Neural crest cell (in vitro differentiated cells): ENCODE measurements around the gene RALA. TPM values are rescaled to one million over a fixed set of nuclear protein-coding genes. Genes with fewer than 3 reads are reported as not detected.
"Not testable (repeated sequence)": the region's sequence is repeated elsewhere in the genome, so short reads cannot be mapped to it uniquely, and the experiment has no call there.

Experiments
- DNase-seq: peaks from one replicate; pipeline ENCODE4 v3.0.0; 2021; ENCODE audit warnings: low read depth, mixed read lengths, low spot score
- H3K27ac Mint-ChIP-seq: one replicate; pipeline ENCODE4 v1.8.0; 2021; ENCODE audit warnings: mild to moderate bottlenecking, mixed read lengths; ENCODE audit not compliant: unreplicated experiment
- H3K27me3 Mint-ChIP-seq: 2 replicates; pipeline ENCODE4 v1.8.0; 2021; ENCODE audit warnings: low read depth, mild to moderate bottlenecking, mixed read lengths
- H3K36me3 Mint-ChIP-seq: 2 replicates; pipeline ENCODE4 v1.8.0; 2021; ENCODE audit warnings: low read depth, mild to moderate bottlenecking, mixed read lengths
- H3K4me1 Mint-ChIP-seq: 2 replicates; pipeline ENCODE4 v1.8.0; 2021; ENCODE audit warnings: mixed read lengths
- H3K4me3 Mint-ChIP-seq: one replicate; pipeline ENCODE4 v1.8.0; 2021; ENCODE audit warnings: mild to moderate bottlenecking, mixed read lengths
- H3K9me3 Mint-ChIP-seq: 2 replicates; pipeline ENCODE4 v1.8.0; 2021; ENCODE audit warnings: mixed read lengths
- total RNA-seq: library from RNA; stranded (reverse); gene quantifications from 2 replicates; pipeline ENCODE4 v1.2.1, GENCODE V29; 2021
- TF ChIP-seq, protein P1 (sequence below): fragments of 200-600 bp; sonication (generic); conservative IDR thresholded peaks from 2 replicates; pipeline ENCODE4 v1.5.0; 2021; ENCODE audit warnings: antibody characterized with exemption, mild to moderate bottlenecking

Gene RALA
- total RNA-seq, 1 donor from 2014 or later = 39.2 TPM

DNA sequence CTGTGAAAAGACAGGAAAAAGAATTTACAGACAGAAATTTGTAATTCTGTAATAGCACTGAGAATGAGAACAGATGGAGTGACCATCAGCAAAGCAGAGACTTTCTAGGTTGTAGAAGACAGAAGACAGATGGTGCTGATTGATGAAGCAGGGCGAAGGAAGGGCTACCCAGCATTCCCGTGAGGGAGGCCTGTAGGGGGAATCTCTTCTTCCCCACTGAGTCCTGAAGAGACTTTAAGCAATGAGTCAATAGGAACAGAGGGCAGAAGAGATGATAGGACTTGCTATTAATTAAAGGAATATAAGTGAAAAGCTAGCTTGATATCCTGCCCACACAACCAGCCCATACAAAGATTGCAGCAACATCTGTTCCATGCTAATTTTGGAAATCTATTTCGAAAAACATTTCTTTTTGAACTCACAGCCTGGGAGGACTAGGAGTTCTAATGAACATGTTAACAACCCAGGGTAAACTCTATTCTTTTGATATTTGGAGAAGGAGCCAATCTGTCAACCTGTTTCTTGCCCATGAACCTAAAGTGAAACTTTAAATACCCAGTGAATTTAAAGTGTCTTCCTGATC is 44.1 kb downstream of the RALA start:
- H3K4me1 Mint-ChIP-seq = peaks cover 19% of the 10 kb centered on the region
- peaks cover 22% of the 10 kb centered on the region for H3K36me3 Mint-ChIP-seq
- no peak overlapping the region for H3K27ac Mint-ChIP-seq
- DNase-seq = no peak
- H3K4me3 Mint-ChIP-seq = no peak overlapping the region
- TF ChIP-seq, protein P1, sequence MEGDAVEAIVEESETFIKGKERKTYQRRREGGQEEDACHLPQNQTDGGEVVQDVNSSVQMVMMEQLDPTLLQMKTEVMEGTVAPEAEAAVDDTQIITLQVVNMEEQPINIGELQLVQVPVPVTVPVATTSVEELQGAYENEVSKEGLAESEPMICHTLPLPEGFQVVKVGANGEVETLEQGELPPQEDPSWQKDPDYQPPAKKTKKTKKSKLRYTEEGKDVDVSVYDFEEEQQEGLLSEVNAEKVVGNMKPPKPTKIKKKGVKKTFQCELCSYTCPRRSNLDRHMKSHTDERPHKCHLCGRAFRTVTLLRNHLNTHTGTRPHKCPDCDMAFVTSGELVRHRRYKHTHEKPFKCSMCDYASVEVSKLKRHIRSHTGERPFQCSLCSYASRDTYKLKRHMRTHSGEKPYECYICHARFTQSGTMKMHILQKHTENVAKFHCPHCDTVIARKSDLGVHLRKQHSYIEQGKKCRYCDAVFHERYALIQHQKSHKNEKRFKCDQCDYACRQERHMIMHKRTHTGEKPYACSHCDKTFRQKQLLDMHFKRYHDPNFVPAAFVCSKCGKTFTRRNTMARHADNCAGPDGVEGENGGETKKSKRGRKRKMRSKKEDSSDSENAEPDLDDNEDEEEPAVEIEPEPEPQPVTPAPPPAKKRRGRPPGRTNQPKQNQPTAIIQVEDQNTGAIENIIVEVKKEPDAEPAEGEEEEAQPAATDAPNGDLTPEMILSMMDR = no peak
- no peaks in the 10 kb centered on the region for H3K27me3 Mint-ChIP-seq
- peaks cover 12% of the 10 kb centered on the region for H3K9me3 Mint-ChIP-seq

DNA sequence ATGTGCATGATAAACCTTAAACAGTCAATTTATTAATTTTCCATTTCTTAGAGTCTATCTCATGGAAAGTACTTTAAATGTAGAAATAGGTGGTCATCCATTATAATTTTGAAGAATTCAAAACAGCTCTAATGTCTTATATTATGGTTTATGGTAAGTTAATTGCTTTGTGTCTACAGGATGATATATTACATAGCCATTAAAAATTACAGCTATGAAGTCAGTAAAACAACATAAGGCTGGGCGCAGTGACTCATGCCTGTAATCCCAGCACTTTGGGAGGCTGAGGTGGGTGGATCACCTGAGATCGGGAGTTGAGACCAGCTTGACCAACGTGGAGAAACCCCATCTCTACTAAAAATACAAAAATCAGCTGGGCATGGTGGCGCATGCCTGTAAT is 44.9 kb downstream of the RALA start:
- Mint-ChIP-seq H3K36me3 (peaks cover 14% of the 10 kb centered on the region), H3K4me1 (peaks cover 19% of the 10 kb centered on the region)
- not testable (repeated sequence) for H3K27me3 Mint-ChIP-seq, DNase-seq, H3K27ac Mint-ChIP-seq, H3K9me3 Mint-ChIP-seq, H3K4me3 Mint-ChIP-seq

DNA sequence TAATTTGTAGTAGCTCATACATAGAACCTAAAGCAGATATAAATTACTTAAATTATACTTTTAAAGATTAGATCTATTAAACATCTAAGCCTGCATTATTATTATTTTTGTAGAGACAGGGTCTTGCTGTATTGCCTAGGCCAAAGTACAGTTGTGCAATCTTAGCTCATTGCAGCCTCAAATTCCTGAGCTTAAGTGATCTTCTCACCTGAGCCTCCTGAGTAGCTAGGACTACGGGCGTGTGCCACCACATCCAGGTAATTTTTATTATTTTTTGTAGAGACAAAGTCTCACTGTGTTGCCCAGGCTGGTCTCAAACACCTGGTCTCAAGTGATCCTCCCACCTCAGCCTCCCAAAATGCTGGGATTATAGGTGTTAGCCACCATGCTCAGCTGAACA is 46.7 kb downstream of the RALA start:
- peaks cover 19% of the 10 kb centered on the region for H3K4me1 Mint-ChIP-seq
- no peak overlapping the region for H3K27ac Mint-ChIP-seq
- no peaks in the 10 kb centered on the region for H3K27me3 Mint-ChIP-seq
- peaks cover 5% of the 10 kb centered on the region for H3K36me3 Mint-ChIP-seq
- TF ChIP-seq, protein P1 = no peak
- peaks cover 1% of the 10 kb centered on the region for H3K9me3 Mint-ChIP-seq
- DNase-seq = no peak
- H3K4me3 Mint-ChIP-seq = no peak overlapping the region

DNA sequence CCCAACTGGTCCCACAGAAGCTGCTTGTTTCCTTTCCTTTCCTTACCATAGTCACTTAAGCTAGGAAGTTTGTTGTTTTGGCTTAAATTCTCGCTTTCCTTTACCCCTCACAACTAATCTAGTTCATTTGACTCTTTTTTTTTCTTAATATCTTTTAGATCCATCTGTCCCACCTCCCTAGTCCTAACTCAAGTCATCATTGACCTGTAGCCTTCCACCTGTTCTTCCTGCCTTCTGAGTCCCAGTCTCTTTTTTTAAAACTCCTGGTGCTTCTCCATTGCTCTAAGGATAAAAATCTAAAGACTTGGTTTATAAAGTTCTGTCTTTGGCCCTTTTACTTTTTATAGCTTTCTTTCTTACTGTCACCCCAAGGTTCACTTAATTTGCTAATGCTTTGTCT is 47.6 kb downstream of the RALA start:
- DNase-seq = no peak
- H3K4me3 Mint-ChIP-seq = no peak overlapping the region
- peaks cover 2% of the 10 kb centered on the region for H3K9me3 Mint-ChIP-seq
- H3K4me1 Mint-ChIP-seq = peaks cover 19% of the 10 kb centered on the region
- peaks cover 6% of the 10 kb centered on the region for H3K36me3 Mint-ChIP-seq
- H3K27me3 Mint-ChIP-seq = no peaks in the 10 kb centered on the region
- TF ChIP-seq, protein P1 = no peak
- H3K27ac Mint-ChIP-seq = no peak overlapping the region

DNA sequence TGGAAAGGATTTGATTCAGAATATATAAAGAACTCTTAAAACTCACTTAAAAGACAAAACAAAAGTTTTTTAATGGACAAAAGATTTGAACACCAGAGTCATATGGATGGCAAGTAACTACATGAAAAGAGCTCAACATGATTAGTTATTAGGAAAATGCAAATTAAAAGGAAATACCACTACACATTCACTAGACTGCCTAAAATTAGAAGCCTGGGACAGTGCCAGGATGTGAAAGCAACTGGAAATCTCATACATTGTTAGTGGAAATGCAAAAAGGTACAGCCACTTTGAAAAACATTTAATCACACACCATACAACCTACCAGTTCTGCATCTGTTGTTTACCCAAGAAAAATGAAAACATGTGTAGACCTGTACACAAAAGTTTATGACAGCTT is 48.8 kb downstream of the RALA start:
- DNase-seq = no peak
- TF ChIP-seq, protein P1 = no peak
- peaks cover 12% of the 10 kb centered on the region for H3K36me3 Mint-ChIP-seq
- H3K4me1 Mint-ChIP-seq = peaks cover 8% of the 10 kb centered on the region
- peaks cover 5% of the 10 kb centered on the region for H3K9me3 Mint-ChIP-seq
- H3K27me3 Mint-ChIP-seq = no peaks in the 10 kb centered on the region
- no peak overlapping the region for H3K27ac Mint-ChIP-seq
- H3K4me3 Mint-ChIP-seq = no peak overlapping the region

DNA sequence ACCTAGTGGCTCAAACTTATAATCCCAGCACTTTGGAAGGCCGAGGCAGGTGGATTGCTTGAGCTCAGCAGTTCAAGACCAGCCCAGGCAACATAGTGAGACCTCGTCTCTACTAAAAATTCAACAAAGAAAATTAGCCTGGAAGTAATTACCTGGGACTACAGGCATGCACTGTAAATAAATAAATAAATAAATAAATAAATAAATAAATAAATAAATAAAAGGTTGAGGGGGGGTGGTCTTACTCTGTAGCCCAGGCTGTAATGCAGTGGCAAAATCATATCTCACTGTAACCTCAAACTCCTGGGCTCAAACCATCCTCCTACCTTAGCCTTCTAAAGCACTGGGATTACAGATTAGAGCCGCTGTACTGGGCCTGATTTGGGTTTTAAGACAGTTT is 50.5 kb downstream of the RALA start:
- no peaks in the 10 kb centered on the region for H3K4me1 Mint-ChIP-seq
- H3K27me3 Mint-ChIP-seq = no peaks in the 10 kb centered on the region
- H3K9me3 Mint-ChIP-seq = peaks cover 5% of the 10 kb centered on the region
- TF ChIP-seq, protein P1 = no peak
- peaks cover 9% of the 10 kb centered on the region for H3K36me3 Mint-ChIP-seq
- no peak overlapping the region for H3K4me3 Mint-ChIP-seq
- DNase-seq = no peak
- H3K27ac Mint-ChIP-seq = no peak overlapping the region
